ENCODE results near the gene ERICH4. TPM values are rescaled to one million over a fixed set of nuclear protein-coding genes. Genes with fewer than 3 reads are reported as not detected.

Gene ERICH4
- total RNA-seq, 1 experiment from 2014 or later = not detected

DNA sequence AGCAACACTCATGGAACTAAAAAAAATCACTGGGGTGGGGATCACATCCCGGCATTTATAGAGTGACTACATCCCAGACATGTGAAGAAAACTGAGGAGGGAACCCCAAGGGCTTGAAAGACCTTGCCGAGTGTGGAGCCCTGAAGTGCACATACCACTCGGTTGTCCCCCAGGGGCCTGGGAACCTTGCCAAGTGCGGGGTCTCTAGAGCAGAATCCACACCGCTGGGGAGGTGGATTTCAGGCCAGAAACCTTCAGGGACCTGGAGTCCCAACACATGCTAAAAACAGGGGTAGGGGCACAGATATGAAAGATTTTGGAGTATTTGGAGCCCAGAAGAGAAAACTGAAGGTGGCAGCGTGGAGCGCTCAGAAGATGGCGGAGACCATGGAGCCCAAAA lies 35.2 kb downstream of the ERICH4 start:
- H3K79me2 ChIP-seq (ENCODE audit: insufficient read depth, low read length) = no peaks in the 10 kb centered on the region
- no TSS peak for BruUV-seq (replicated peaks)
- H3K4me2 ChIP-seq (ENCODE audit: low read length) = no peak overlapping the region
- no peaks in the 10 kb centered on the region for H3K9me3 ChIP-seq (ENCODE audit: control insufficient read depth in 1 of 2, insufficient read depth in 1 of 2, low read depth in 1 of 2, low read length in 2 of 2)
- H3K9me2 ChIP-seq (ENCODE audit: insufficient read depth) = no peaks in the 10 kb centered on the region
- intact Hi-C loops (cut with micrococcal nuclease) = no loop called here
- H3K27me3 ChIP-seq (ENCODE audit: insufficient read depth, low read length) = peaks cover 69% of the 10 kb centered on the region
- ChIA-PET CTCF (no interaction called here), POLR2A (no interaction called here), RAD21 (ENCODE audit: low non-redundant PET in 1 of 2, low total read pairs in 2 of 2, uncharacterized antibody in 2 of 2, unreplicated experiment in 2 of 2) (no interaction called here)
- H3K4me1 ChIP-seq (ENCODE audit: control insufficient read depth in 1 of 2, insufficient read depth in 2 of 2, low read length in 2 of 2) = no peaks in the 10 kb centered on the region
- no peak overlapping the region for H3K27ac ChIP-seq (ENCODE audit: low read depth, low read length)
- ATAC-seq (no peak), DNase-seq (ENCODE audit: low read depth, low spot score) (no peak)
- H3K9ac ChIP-seq (ENCODE audit: low read length) = no peak overlapping the region
- H3K36me3 ChIP-seq (ENCODE audit: control insufficient read depth in 1 of 2, insufficient read depth in 2 of 2, low read length in 2 of 2) = no peaks in the 10 kb centered on the region
- H3K4me3 ChIP-seq (replicated peaks in 1 of 2; ENCODE audit: low read depth in 1 of 2, low read length in 2 of 2) = no peak overlapping the region
- H4K20me1 ChIP-seq (ENCODE audit: insufficient read depth) = no peaks in the 10 kb centered on the region
- TF ChIP-seq EZH2phosphoT487 (IDR thresholded peaks at IDR 0.05; ENCODE audit: borderline replicate concordance) (no peak), ELF1 (IDR thresholded peaks at IDR 0.05; ENCODE audit: borderline replicate concordance, low read depth) (no peak), FOSL1 (IDR thresholded peaks at IDR 0.05; ENCODE audit: low read depth) (no peak), JUND (IDR thresholded peaks at IDR 0.05) (no peak), ZFX (IDR thresholded peaks at IDR 0.05) (no peak), RAD21 (IDR thresholded peaks at IDR 0.05; ENCODE audit: low read depth) (no peak), POLR2A (IDR thresholded peaks at IDR 0.05; ENCODE audit: borderline replicate concordance, extremely low read depth, insufficient read depth, insufficient read length) (no peak)
- TF ChIP-seq, protein P1, sequence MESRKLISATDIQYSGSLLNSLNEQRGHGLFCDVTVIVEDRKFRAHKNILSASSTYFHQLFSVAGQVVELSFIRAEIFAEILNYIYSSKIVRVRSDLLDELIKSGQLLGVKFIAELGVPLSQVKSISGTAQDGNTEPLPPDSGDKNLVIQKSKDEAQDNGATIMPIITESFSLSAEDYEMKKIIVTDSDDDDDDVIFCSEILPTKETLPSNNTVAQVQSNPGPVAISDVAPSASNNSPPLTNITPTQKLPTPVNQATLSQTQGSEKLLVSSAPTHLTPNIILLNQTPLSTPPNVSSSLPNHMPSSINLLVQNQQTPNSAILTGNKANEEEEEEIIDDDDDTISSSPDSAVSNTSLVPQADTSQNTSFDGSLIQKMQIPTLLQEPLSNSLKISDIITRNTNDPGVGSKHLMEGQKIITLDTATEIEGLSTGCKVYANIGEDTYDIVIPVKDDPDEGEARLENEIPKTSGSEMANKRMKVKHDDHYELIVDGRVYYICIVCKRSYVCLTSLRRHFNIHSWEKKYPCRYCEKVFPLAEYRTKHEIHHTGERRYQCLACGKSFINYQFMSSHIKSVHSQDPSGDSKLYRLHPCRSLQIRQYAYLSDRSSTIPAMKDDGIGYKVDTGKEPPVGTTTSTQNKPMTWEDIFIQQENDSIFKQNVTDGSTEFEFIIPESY (IDR thresholded peaks at IDR 0.05; ENCODE audit: extremely low read depth, insufficient replicate concordance, low read length) = no peak
- TF ChIP-seq, protein P2, sequence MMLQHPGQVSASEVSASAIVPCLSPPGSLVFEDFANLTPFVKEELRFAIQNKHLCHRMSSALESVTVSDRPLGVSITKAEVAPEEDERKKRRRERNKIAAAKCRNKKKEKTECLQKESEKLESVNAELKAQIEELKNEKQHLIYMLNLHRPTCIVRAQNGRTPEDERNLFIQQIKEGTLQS (IDR thresholded peaks at IDR 0.05) = no peak
- TF ChIP-seq, protein P3, sequence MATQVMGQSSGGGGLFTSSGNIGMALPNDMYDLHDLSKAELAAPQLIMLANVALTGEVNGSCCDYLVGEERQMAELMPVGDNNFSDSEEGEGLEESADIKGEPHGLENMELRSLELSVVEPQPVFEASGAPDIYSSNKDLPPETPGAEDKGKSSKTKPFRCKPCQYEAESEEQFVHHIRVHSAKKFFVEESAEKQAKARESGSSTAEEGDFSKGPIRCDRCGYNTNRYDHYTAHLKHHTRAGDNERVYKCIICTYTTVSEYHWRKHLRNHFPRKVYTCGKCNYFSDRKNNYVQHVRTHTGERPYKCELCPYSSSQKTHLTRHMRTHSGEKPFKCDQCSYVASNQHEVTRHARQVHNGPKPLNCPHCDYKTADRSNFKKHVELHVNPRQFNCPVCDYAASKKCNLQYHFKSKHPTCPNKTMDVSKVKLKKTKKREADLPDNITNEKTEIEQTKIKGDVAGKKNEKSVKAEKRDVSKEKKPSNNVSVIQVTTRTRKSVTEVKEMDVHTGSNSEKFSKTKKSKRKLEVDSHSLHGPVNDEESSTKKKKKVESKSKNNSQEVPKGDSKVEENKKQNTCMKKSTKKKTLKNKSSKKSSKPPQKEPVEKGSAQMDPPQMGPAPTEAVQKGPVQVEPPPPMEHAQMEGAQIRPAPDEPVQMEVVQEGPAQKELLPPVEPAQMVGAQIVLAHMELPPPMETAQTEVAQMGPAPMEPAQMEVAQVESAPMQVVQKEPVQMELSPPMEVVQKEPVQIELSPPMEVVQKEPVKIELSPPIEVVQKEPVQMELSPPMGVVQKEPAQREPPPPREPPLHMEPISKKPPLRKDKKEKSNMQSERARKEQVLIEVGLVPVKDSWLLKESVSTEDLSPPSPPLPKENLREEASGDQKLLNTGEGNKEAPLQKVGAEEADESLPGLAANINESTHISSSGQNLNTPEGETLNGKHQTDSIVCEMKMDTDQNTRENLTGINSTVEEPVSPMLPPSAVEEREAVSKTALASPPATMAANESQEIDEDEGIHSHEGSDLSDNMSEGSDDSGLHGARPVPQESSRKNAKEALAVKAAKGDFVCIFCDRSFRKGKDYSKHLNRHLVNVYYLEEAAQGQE (IDR thresholded peaks at IDR 0.05; ENCODE audit: low read depth) = no peak
- TF ChIP-seq, protein P4, sequence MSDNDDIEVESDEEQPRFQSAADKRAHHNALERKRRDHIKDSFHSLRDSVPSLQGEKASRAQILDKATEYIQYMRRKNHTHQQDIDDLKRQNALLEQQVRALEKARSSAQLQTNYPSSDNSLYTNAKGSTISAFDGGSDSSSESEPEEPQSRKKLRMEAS (IDR thresholded peaks at IDR 0.05) = no peak
- H2AFZ ChIP-seq (ENCODE audit: low read depth, low read length, poor library complexity, severe bottlenecking) = no peak overlapping the region

Measured in HCT116 (cell line).